ENCODE measurements around the gene PARP8. TPM values are rescaled to one million over a fixed set of nuclear protein-coding genes. Genes with fewer than 3 reads are reported as not detected.

Gene PARP8
- total RNA-seq, 4 donors from 2014 or later = 4.8 to 13.7 (median 8.2) TPM

DNA sequence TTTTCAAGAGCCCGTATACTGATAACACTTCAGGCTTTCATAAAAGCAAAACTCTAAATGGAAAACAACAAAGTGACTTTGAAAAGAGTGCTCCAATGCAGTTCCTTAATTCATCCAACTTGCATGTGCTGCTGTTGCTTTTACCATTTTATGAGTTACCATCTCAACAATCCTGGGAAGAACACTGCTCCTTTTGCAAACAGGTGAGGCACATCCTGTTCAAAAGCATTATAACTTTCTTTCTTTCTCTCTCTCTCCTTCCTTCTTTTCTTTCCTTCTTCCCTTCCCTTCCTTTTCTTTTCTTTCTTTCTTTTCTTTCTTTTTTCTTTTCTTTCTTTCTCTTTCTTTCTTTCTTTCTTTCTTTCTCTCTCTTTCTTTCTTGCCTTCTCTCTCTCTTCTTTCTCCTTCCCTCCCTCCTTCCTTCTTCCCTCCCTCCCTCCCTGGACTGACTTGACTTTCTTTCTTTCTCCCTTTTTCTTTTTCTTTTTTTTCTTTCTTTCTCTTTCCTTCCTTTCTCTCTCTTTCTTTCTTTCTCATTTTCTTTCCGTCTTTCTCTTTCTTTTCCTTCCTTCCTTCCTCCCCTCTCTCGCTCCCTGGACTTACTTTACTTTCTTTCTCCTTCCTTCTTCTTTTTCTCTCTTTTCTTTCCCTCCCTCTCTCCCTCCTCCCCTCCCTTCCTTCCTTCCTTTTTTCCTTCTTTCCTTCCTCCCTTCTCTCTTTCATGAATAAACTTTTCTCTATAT, 11.2 kb upstream of the PARP8 start:
- H3K4me3 ChIP-seq (ENCODE audit: low read depth, poor library complexity, severe bottlenecking) = no peak overlapping the region
- WGBS, 2 donors = 47 to 51% methylated on average over 3 of the region's 3 CpGs
- no peak for DNase-seq (ENCODE audit: low spot score in 2 of 2)
- intact Hi-C loops (cut with DNase I; ENCODE audit: low total_unique reads) = no loop called here
- TF ChIP-seq, protein P1, sequence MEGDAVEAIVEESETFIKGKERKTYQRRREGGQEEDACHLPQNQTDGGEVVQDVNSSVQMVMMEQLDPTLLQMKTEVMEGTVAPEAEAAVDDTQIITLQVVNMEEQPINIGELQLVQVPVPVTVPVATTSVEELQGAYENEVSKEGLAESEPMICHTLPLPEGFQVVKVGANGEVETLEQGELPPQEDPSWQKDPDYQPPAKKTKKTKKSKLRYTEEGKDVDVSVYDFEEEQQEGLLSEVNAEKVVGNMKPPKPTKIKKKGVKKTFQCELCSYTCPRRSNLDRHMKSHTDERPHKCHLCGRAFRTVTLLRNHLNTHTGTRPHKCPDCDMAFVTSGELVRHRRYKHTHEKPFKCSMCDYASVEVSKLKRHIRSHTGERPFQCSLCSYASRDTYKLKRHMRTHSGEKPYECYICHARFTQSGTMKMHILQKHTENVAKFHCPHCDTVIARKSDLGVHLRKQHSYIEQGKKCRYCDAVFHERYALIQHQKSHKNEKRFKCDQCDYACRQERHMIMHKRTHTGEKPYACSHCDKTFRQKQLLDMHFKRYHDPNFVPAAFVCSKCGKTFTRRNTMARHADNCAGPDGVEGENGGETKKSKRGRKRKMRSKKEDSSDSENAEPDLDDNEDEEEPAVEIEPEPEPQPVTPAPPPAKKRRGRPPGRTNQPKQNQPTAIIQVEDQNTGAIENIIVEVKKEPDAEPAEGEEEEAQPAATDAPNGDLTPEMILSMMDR (IDR thresholded peaks at IDR 0.05) = no peak

DNA sequence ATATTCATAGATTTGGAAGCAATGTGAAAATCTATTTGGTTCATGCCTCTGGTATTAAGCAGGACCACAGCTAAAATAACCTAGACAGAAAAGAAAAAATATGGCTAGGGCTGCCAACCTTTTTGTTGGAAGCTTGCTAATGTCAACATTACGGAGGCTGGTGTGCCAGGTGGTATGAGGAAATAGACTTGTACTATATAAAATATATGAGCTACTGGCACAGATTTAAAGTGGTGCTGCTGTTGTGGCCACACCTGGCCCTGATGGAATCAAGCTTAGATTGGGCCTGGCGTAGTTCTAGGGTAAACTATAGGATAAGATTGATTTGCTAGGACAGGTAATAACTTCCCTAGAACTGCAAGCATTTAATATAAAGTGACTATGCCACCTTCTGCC, 10.6 kb upstream of the PARP8 start:
- DNase-seq (ENCODE audit: low spot score in 2 of 2) = no peak
- TF ChIP-seq POLR2A (IDR thresholded peaks at IDR 0.05) = no peak
- TF ChIP-seq, protein P1 (IDR thresholded peaks at IDR 0.05) = no peak
- WGBS, 2 donors = 37 to 46% methylated on average over 2 of the region's 2 CpGs
- H3K4me3 ChIP-seq (ENCODE audit: low read depth, poor library complexity, severe bottlenecking) = no peak overlapping the region
- intact Hi-C loops (cut with DNase I; ENCODE audit: low total_unique reads) = no loop called here

DNA sequence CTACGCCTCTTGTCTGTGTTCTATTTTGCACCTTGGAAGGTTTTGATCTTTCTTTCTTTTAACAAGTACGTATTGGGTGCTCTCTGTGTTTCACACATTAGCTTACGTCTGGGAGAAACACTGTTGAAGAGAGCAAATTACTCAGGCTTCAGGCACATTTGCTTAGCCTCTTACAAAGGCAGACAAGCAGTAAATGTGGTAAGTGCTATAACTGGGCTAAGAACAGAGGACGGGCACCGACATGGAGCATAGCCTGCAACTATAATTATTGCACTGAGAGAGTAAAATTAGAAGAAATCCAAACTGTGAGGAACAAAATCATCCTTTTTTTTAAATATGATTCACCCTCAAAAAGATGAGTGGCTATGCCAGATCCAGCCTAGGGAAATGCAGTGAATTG, 9.4 kb upstream of the PARP8 start:
- no peak for DNase-seq (ENCODE audit: low spot score in 2 of 2)
- intact Hi-C loops (cut with DNase I; ENCODE audit: low total_unique reads) = no loop called here
- TF ChIP-seq, protein P1 (IDR thresholded peaks at IDR 0.05) = no peak
- TF ChIP-seq POLR2A (IDR thresholded peaks at IDR 0.05) = no peak
- 55 to 66% methylated on average over 5 of the region's 5 CpGs for WGBS, 2 donors
- H3K4me3 ChIP-seq (ENCODE audit: low read depth, poor library complexity, severe bottlenecking) = no peak overlapping the region

DNA sequence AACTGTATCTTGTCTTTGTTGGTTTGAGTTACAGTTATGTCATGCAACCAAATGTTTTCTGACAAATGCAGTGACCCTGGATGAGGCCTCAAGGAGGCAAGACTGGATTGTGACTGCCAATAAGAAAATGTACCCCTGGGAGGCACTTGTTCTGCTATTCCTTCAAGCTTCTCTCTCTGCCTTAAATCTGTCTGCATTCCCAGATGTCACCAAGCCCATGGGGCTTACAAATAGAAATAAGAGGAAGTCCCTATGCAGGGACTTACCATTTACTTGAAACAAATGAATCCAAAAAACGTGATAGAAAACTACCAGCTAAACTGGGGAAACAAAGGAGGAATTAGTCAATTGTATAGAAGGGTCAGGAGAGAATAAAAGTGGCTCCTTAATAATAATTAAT, 8.2 kb upstream of the PARP8 start:
- intact Hi-C loops (cut with DNase I; ENCODE audit: low total_unique reads) = no loop called here
- H3K4me3 ChIP-seq (ENCODE audit: low read depth, poor library complexity, severe bottlenecking) = no peak overlapping the region
- 72 to 84% methylated on average over 1 of the region's 1 CpG for WGBS, 2 donors
- TF ChIP-seq, protein P1 (IDR thresholded peaks at IDR 0.05) = no peak
- no peak for TF ChIP-seq POLR2A (IDR thresholded peaks at IDR 0.05)
- DNase-seq (ENCODE audit: low spot score in 2 of 2) = no peak

DNA sequence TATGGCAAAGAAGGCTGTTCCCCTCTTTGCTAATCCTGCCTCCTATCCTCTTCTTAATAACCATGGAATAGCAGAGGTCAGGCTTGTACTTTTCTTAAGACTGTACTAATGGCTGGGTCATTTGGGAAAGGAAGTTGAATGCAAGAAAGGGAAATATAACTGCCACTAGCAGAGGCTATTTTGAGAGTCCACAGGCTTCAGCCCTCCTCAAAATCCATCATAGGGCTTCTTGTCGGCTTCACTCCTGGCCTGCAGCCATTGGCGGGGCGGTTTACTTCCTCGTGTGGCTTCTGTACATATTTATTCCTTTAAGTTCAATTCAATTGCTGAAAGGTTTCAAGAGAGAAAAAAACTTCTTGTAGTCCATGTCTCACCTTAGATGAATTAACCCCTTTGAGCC, 2.8 kb upstream of the PARP8 start:
- intact Hi-C loops (cut with DNase I; ENCODE audit: low total_unique reads) = no loop called here
- peak; percentile 32 to 88 for DNase-seq (ENCODE audit: low spot score in 2 of 2)

More for the DNA sequence above, 2.8 kb upstream of the PARP8 start:
- no peak overlapping the region for H3K4me3 ChIP-seq (ENCODE audit: low read depth, poor library complexity, severe bottlenecking)
- TF ChIP-seq POLR2A (IDR thresholded peaks at IDR 0.05) = no peak
- TF ChIP-seq, protein P1 (IDR thresholded peaks at IDR 0.05) = no peak
- WGBS, 2 donors = 45 to 51% methylated on average over 4 of the region's 4 CpGs
